ENCODE measurements around the gene TAMM41. TPM values are rescaled to one million over a fixed set of nuclear protein-coding genes. Genes with fewer than 3 reads are reported as not detected.

TAMM41 gene
- total and polyA plus RNA-seq, 9 of the 15 experiments (the other 6 are each of a cell fraction or from before 2014, with no cell fraction given) = 8.6 to 74.6 (median 29.3) TPM

DNA sequence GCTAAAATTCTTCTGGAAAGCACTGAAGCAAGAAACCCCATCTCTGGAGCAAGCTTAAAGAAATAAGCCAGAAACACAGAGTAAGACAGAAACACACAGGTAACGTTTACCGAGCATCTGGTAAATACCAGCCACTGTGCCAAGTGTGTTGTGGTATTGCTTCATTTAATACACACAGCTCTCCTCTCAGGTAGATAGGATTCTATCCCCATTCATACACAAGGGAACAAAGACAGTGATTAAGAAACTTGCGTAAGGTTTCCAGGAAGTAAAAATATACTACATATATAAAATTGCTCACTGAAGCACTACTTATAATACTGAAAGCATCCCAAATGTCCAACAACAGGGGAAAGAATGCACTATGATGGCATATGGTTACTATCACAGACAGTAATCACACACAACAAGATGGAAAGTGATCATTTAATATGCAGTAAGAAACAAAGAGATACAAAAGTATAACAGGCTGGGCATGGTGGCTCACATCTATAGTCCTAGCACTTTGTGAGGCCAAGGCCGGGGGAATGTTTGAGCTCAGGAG is 27.5 kb downstream of the TAMM41 start:
- no peak overlapping the region for H3K4me3 ChIP-seq
- ATAC-seq = no peak
- ChIA-PET POLR2A (interaction anchor here (0.6 kb wide), 1 partner anchor 267 kb away, joined by 4 read pairs; no protein-coding TSS in a partner anchor), CTCF (ENCODE audit: low intra/inter-chr PET ratio) (no interaction called here)
- H4K20me1 ChIP-seq (replicated peaks; ENCODE audit: control insufficient read depth, insufficient read depth, low read length) = no peaks in the 10 kb centered on the region
- in situ Hi-C loops (cut with MboI) (no loop called here), intact Hi-C loops (cut with micrococcal nuclease) (no loop called here)
- peaks cover 69% of the 10 kb centered on the region for H3K36me3 ChIP-seq (ENCODE audit: control insufficient read depth, insufficient read depth, low read length)
- no peak for FAIRE-seq
- TF ChIP-seq, protein P1, sequence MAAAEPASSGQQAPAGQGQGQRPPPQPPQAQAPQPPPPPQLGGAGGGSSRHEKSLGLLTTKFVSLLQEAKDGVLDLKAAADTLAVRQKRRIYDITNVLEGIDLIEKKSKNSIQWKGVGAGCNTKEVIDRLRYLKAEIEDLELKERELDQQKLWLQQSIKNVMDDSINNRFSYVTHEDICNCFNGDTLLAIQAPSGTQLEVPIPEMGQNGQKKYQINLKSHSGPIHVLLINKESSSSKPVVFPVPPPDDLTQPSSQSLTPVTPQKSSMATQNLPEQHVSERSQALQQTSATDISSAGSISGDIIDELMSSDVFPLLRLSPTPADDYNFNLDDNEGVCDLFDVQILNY (CRISPR knock-in tag; IDR thresholded peaks at IDR 0.05) = no peak
- TF ChIP-seq ZNF174 (CRISPR knock-in tag; IDR thresholded peaks at IDR 0.05) = no peak
- no peak for TF ChIP-seq CEBPB (tag; IDR thresholded peaks at IDR 0.05)
- no peak for TF ChIP-seq PHTF2 (CRISPR knock-in tag; IDR thresholded peaks at IDR 0.05)
- TF ChIP-seq HMG20B (CRISPR knock-in tag; IDR thresholded peaks at IDR 0.05) = no peak
- no peak for TF ChIP-seq SMAD1 (IDR thresholded peaks at IDR 0.05; ENCODE audit: low read depth, low read length, partially characterized antibody)
- TF ChIP-seq THRAP3 (IDR thresholded peaks at IDR 0.05; ENCODE audit: borderline replicate concordance) = no peak
- TF ChIP-seq, protein P2, sequence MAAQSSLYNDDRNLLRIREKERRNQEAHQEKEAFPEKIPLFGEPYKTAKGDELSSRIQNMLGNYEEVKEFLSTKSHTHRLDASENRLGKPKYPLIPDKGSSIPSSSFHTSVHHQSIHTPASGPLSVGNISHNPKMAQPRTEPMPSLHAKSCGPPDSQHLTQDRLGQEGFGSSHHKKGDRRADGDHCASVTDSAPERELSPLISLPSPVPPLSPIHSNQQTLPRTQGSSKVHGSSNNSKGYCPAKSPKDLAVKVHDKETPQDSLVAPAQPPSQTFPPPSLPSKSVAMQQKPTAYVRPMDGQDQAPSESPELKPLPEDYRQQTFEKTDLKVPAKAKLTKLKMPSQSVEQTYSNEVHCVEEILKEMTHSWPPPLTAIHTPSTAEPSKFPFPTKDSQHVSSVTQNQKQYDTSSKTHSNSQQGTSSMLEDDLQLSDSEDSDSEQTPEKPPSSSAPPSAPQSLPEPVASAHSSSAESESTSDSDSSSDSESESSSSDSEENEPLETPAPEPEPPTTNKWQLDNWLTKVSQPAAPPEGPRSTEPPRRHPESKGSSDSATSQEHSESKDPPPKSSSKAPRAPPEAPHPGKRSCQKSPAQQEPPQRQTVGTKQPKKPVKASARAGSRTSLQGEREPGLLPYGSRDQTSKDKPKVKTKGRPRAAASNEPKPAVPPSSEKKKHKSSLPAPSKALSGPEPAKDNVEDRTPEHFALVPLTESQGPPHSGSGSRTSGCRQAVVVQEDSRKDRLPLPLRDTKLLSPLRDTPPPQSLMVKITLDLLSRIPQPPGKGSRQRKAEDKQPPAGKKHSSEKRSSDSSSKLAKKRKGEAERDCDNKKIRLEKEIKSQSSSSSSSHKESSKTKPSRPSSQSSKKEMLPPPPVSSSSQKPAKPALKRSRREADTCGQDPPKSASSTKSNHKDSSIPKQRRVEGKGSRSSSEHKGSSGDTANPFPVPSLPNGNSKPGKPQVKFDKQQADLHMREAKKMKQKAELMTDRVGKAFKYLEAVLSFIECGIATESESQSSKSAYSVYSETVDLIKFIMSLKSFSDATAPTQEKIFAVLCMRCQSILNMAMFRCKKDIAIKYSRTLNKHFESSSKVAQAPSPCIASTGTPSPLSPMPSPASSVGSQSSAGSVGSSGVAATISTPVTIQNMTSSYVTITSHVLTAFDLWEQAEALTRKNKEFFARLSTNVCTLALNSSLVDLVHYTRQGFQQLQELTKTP (IDR thresholded peaks at IDR 0.05; ENCODE audit: low read depth in 1 of 2, partially characterized antibody in 2 of 2) = no peak
- TF ChIP-seq ZBTB17 (CRISPR knock-in tag; IDR thresholded peaks at IDR 0.05) = no peak
- no peak for TF ChIP-seq SPI1 (IDR thresholded peaks at IDR 0.05; ENCODE audit: borderline replicate concordance, low read depth, low read length)
- no peaks in the 10 kb centered on the region for H3K79me2 ChIP-seq (ENCODE audit: control insufficient read depth, insufficient read depth, low read length)
- H2AFZ ChIP-seq (ENCODE audit: low read depth, low read length) = no peak overlapping the region
- no peak overlapping the region for H3K27ac ChIP-seq (ENCODE audit: extremely low read depth, low read depth, low read length)
- WGBS (ENCODE audit: insufficient coverage, low coverage, missing lambda C conversion rate) = 88% methylated on average over 4 of the region's 4 CpGs
- no peaks in the 10 kb centered on the region for H3K9me3 ChIP-seq (replicated peaks; ENCODE audit: control insufficient read depth, insufficient read depth, low read depth, low read length)
- H3K4me2 ChIP-seq (ENCODE audit: insufficient read depth, low read length) = no peak overlapping the region
- no peak for DNase-seq (ENCODE audit: extremely low read depth in 1 of 4, low spot score in 3 of 4)
- H3K9me1 ChIP-seq (ENCODE audit: control insufficient read depth, insufficient read depth, low read length) = no peaks in the 10 kb centered on the region
- H3K4me1 ChIP-seq (replicated peaks in 1 of 2; ENCODE audit: control insufficient read depth in 2 of 2, insufficient read depth in 2 of 2, low read length in 2 of 2) = no peaks in the 10 kb centered on the region
- H3K9ac ChIP-seq (ENCODE audit: insufficient read depth in 1 of 2, low read depth in 2 of 2, low read length in 2 of 2) = no peak overlapping the region
- H3K27me3 ChIP-seq (ENCODE audit: control insufficient read depth in 2 of 2, insufficient read depth in 2 of 2, low read length in 2 of 2) = no peaks in the 10 kb centered on the region
- no TSS peak for BruUV-seq (replicated peaks)

All from K562 (cell line).